ENCODE data around the gene LRRC8E.

LRRC8E gene

DNA sequence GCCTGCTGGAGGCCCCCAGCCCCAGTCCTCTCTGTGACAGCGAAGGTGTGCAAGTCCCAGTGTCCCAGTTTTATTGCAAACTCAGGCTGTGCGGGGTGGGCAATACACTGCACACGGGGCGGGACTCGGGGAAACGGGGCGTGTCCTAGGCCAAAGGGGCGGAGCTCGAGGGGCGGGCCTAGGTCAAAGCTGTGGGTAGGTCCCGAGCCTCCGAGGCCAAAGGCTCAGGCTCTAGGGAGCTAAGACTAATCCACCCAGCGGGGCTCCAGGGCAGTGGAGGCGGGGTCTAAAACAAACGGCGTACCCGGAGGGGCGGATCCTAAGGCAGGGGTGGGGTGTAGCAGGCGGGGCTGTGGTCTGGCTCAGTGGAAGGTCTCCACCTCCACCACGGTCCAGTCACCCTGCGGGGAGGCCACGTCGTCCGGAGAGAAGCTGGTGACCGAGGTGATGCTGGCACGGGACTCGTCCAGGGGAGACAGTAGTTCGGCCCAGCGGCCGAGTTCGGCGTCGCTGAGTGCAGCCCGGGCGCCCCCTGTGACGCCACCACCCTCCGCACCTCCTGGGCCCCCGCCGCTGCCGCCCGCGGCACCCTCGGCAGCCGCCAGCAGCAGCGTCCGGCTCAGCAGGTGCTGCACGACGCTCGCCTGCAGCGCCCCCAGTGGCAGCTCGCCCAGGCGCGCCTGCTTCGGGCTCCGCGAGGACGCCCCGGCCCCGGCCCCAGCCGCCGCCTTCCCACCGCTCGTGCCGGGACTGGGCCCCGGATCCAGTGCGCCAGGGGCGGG lies 19.4 kb upstream of the LRRC8E start:
- peak; percentile 90 for DNase-seq

DNA sequence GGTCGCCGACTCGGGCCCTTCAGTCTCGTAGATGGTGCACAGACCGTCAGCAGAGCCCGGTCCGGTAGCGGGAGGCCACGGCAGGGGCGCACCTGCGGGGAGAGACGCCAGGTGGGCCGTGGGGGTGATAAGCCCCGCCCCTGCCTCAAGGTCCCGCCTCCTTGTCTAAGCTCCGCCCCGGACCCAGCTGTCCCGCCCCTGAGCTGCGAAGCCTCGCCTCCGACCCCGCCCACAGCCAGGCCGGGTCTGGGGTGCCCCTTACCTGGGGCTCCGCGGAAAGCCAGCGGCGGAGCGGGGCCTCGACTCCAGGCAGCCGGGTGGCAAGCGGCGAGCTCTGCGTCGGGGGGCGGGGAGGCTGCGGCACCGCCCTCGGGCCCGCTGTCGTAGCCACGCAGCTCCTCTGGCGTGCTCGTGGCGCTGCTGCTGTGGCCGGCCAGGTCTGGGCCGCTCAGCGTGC lies 18.8 kb upstream of the LRRC8E start:
- DNase-seq: no peak

GRCh38 chr19:7869910-7870511 lies 18.3 kb upstream of the LRRC8E start:
- peak; percentile 85 for DNase-seq

GRCh38 chr19:7870571-7871436 lies 17.5 kb upstream of the LRRC8E start:
- DNase-seq: peak; percentile 86

- peak; percentile 98 for DNase-seq
Measured at GRCh38 chr19:7871437-7872305, 16.6 kb upstream of the LRRC8E start.

GRCh38 chr19:7872306-7873204 lies 15.8 kb upstream of the LRRC8E start:
- no peak for DNase-seq

DNA sequence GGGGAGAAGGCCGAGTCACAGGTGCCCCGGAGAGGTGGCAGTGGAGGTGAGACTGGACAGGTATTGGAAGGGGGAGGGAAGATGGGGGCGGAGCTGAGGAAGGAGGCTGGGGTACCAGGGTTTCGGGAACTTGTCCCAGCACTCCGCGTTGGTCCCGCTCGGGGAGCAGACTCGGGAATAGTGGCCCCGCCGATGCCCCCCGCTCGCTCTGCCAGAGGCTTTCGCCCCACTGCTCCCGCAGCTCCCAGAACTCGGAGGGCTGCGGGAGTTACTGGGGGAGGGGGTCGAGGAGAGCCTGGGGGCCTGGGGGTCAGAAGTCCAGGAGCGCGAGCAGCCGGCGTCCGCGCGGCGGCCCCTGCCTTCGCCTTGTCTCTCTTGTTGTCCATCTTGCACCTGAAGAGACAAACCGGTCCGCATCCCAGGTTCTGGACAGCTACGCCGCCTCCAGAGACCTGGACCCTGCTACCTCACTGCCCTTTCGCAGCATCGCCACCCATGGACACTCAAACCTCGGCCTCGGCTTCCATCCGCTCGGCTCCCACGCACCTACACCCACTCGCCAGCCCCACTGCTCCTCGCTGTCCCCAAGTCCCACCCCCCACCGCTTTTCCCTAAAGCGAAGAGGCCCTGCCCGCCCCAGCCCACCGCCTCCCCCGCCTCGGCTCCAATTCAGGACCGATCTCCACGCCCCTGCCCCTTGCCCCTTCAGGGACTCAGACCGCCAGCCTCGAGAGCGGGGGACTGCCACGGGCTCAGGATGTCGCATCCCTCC lies 14.8 kb upstream of the LRRC8E start:
- no peak for DNase-seq

DNA sequence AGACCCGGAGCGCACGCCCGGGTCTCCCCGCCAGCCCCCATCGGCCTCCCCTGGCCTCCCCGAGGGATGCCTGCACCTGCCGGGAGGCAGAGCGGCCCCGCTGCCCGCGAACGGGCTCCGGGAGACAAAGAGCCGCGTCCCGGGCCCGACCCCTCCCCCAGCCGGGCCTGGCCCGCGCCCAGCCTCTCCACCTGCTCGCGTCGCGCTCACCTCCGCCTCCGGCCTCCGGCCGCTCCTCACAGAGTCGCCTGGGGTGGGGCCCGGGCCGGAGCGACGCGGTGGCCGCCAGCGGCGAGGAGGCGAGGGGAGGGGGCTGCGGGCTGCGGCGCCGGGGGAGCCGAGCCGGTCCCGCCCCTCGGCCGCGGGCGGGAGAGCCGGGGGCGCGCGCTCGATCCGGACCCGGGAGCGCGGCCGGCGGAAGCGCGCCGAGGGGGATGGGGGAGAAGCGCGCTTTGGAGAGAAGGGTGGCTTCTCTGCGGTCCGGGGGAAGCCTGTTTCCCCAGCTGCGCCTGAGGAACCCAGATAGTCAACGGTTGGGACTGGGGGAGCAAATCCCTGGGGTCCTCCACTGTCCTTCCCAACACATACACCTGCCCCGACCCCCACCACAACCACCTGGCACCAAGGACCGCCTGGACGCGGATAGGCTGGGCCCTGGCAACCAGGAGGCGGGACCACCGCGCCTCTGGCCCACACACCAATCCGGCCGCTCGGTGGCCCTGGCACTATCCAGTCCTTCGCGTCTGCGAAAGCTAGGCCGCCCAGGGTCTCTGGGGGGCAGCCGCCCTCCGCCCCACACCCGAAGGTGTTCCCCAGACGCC lies 14.0 kb upstream of the LRRC8E start, which contains the start of gene PRR36:
TSS of gene PRR36 (minus strand) at position 315 of the 821 bp plus-strand sequence. CDS start 701 bp downstream, outside the sequence.
- peak; percentile 91 for DNase-seq

GRCh38 chr19:7874897-7875273 lies 13.4 kb upstream of the LRRC8E start:
- DNase-seq: no peak

DNA sequence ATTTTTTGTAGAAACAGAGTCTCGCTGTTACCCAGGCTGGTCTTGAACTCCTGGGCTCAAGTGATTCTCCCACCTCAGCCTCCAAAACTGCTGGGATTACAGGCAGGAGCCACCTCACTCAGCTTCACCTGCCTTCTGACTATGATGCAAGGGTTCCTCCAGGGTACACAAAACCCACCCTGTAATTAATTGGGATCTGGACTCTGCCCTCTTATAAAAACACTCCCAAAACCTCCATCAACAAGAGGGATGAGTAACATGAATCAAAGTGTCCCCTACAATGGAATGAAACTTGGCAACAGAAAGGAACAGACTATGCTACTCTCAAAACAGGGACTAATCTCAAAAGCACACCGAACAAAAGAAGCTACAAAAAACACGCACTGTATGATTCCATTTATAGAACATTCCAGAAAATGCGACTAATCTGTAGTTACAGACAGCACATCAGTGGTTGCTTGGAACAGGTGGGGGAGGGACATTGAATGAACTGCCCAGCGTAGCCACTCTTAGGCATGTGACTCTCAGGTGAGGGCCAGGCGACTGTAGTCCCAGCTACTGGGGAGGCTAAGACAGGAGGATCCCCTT lies 11.0 kb upstream of the LRRC8E start:
- DNase-seq: no peak

- peak; percentile 19 for DNase-seq
Measured at GRCh38 chr19:7879111-7879807, 9.1 kb upstream of the LRRC8E start.

GRCh38 chr19:7879836-7880235 lies 8.5 kb upstream of the LRRC8E start:
- DNase-seq: peak; percentile 31

DNA sequence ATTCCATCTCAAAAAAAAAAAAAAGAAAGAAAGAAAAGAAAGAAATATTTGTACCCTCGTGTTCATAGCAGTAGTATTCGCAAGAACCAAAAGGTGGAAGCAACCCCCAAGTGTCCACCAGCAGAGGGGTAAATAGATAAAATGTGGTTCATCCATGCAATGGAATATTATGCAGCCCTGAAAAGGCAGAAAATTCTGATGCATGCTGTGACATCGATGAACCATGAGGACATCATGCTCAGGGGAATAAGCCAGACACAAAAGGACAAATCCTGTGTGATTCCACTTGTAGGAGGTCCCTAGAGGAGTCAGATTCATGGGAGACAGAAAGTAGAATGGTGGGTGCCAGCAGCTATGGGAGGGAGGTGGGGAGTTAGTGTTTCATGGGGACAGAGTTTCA lies 6.4 kb upstream of the LRRC8E start:
- DNase-seq: no peak

GRCh38 chr19:7883105-7883504 lies 5.2 kb upstream of the LRRC8E start:
- no peak for DNase-seq

DNA sequence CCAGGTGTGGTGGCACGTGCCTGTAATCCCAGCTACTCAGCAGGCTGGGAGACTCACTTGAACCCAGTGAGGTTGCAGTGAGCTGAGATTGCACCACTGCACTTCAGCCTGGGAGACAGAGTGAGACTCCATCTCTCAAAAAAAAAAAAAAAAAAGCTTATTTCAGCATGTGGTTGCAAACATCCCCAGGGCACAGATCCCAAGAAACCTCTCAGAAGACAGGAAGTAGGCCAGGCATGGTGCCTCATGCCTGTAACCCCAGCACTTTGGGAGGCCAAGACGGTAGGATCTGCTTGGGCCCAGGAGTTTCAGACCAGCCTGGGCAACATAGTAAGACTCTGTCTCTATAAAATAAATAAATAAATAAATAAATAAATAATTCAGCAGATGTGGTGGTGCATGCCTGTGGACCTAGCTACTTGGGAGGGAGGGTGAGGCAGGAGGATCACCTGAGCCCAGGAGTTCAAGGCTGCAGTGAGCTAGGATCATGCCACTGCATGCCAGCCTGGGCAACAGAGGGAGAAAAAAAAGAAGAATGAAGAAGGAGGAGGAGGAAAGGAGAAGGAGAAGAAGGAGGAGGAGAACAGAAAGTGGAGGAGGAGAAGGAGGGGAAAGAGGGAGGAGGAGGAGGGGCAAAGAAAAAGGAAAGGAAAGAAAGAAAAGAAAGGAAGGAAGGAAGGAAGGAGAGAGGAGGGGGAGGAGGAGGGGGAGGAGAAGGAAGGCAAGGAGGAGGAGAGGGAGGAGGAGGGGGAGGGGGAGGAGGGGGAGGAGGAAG lies 4.3 kb upstream of the LRRC8E start:
- DNase-seq: no peak

DNA sequence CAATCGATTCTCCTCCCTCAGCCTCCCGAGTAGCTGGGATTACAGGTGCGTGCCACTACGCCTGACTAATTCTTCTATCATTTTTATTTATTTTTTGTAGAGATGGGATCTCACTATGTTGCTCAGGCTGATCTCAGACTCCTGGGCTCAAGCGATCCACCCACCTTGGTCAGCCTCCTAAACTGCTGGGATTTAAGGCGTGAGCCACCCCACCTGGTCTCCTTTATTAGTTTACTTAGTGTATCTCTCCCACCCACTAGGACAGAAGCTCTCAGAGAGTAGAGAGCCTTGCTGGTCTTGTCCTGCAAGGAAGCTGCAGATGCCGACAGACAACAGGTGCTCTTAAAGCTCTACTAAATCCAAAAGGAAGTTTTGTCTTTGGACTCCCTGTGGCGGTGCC lies 2.5 kb upstream of the LRRC8E start:
- DNase-seq: peak; percentile 37

- no peak for DNase-seq
Measured at GRCh38 chr19:7887408-7888144, 734 bp upstream of the LRRC8E start.

All from NCI-H82 (cell line).